Measurements from ENCODE around the gene TMEM271.
"Not testable (repeated sequence)": the region's sequence is repeated elsewhere in the genome, so short reads cannot be mapped to it uniquely, and the experiment has no call there.

The TMEM271 gene

GRCh38 chr4:609400-610050 is 33.4 kb upstream of the TMEM271 start:
- DNase-seq: no peak

GRCh38 chr4:608236-608635 is 32.1 kb upstream of the TMEM271 start:
- no peak for DNase-seq

- no peak for DNase-seq
Observed at GRCh38 chr4:605702-606425, 29.8 kb upstream of the TMEM271 start.

GRCh38 chr4:604131-604530 is 28.0 kb upstream of the TMEM271 start:
- no peak for DNase-seq

GRCh38 chr4:602559-602942 is 26.5 kb upstream of the TMEM271 start:
- DNase-seq: no peak

GRCh38 chr4:601612-602558 is 25.8 kb upstream of the TMEM271 start:
- DNase-seq: no peak

GRCh38 chr4:600850-601515 is 24.9 kb upstream of the TMEM271 start:
- DNase-seq: no peak

- DNase-seq: no peak
Observed at GRCh38 chr4:600166-600565, 24.1 kb upstream of the TMEM271 start.

- DNase-seq: no peak
Observed at GRCh38 chr4:598925-599324, 22.8 kb upstream of the TMEM271 start.

GRCh38 chr4:592825-593520 is 16.9 kb upstream of the TMEM271 start:
- no peak for DNase-seq

GRCh38 chr4:592178-592577 is 16.1 kb upstream of the TMEM271 start:
- DNase-seq: not testable (repeated sequence)

GRCh38 chr4:590313-590841 is 14.3 kb upstream of the TMEM271 start:
- DNase-seq: no peak

- no peak for DNase-seq
Observed at GRCh38 chr4:589219-589963, 13.3 kb upstream of the TMEM271 start.

- DNase-seq: no peak
Observed at GRCh38 chr4:588351-588849, 12.3 kb upstream of the TMEM271 start.

- no peak for DNase-seq
Observed at GRCh38 chr4:587671-588350, 11.7 kb upstream of the TMEM271 start.

- DNase-seq: no peak
Observed at GRCh38 chr4:583820-584219, 7.7 kb upstream of the TMEM271 start.

GRCh38 chr4:581753-582361 is 5.8 kb upstream of the TMEM271 start:
- DNase-seq: no peak

- DNase-seq: no peak
Observed at GRCh38 chr4:581181-581580, 5.1 kb upstream of the TMEM271 start.

GRCh38 chr4:579543-580175 is 3.6 kb upstream of the TMEM271 start:
- DNase-seq: no peak

All from HCEC 1CT (cell line).